Aorta (tissue), 5 donors: Measurements from ENCODE around the gene S100A7. TPM values are rescaled to one million over a fixed set of nuclear protein-coding genes. Genes with fewer than 3 reads are reported as not detected.

Experiments used
- ATAC-seq: fragments of 200-7000 bp; cut with Tn5 transposase; one replicate; pipeline ENCODE4 v1.9.1; 2022; ENCODE audit warnings: moderate library complexity; ENCODE audit not compliant: low FRiP score
- DNase-seq, 2 donors: peaks; one replicate each; pipeline ENCODE4 v3.0.0-alpha.2; 2020
- H3K27ac ChIP-seq, 2 donors: one replicate each; pipeline ENCODE4 v1.5.1; 2013; ENCODE audit warnings: low read length in 2 of 2, mild to moderate bottlenecking in 2 of 2, moderate library complexity in 2 of 2, control low read depth in 1 of 2, inconsistent platforms in 1 of 2, low read depth in 1 of 2
- H3K27me3 ChIP-seq, 2 donors: one replicate each; pipeline ENCODE4 v1.6.1; 2013; ENCODE audit warnings: control low read depth in 1 of 2, low read length in 1 of 2, mild to moderate bottlenecking in 1 of 2, moderate library complexity in 1 of 2; ENCODE audit not compliant: insufficient read depth in 2 of 2, control insufficient read depth in 1 of 2
- H3K36me3 ChIP-seq, 2 donors: one replicate each; pipeline ENCODE4 v1.6.1; 2013; ENCODE audit warnings: control low read depth in 1 of 2, low read length in 1 of 2, mild to moderate bottlenecking in 1 of 2; ENCODE audit not compliant: insufficient read depth in 2 of 2, control insufficient read depth in 1 of 2
- H3K4me1 ChIP-seq, 2 donors: one replicate each; pipeline ENCODE4 v1.6.1; 2013; ENCODE audit warnings: low read length in 2 of 2, control low read depth in 1 of 2, mild to moderate bottlenecking in 1 of 2, moderate library complexity in 1 of 2; ENCODE audit not compliant: insufficient read depth in 2 of 2, control insufficient read depth in 1 of 2
- H3K4me3 ChIP-seq, 2 donors: one replicate each; pipeline ENCODE4 v1.5.1; 2013; ENCODE audit warnings: low read length in 2 of 2, control low read depth in 1 of 2, mild to moderate bottlenecking in 1 of 2
- H3K9me3 ChIP-seq: one replicate; pipeline ENCODE4 v1.6.1; 2013; ENCODE audit warnings: mild to moderate bottlenecking, low read length; ENCODE audit not compliant: control insufficient read depth
- WGBS, 2 donors: extraction: QIAGEN DNeasy Blood & Tissue Kit; methylation state at CpG; one replicate each; pipeline ENCODE4 v1.1.7; 2013; 5-methylcytosine and 5-hydroxymethylcytosine counted together
- intact Hi-C, 2 donors: fragments of 100-400 bp; cut with DNase I; formaldehyde crosslinking; loops; one replicate each; pipeline versions ENCODE4 v1.14.2 to v1.15.0; 2022
- long read RNA-seq, 2 donors: library from polyadenylated mRNA; unstranded; transcript quantifications; one replicate each; pipeline ENCODE4 v2.0.0, GENCODE V29; 2020 to 2021
- polyA plus RNA-seq, 2 donors: library from polyadenylated mRNA; stranded (reverse); fragments of 200-250 nt; gene quantifications; one replicate each; pipeline ENCODE4 v1.2.3, GENCODE V29; 2013
- total RNA-seq, 2 donors: library from RNA; stranded (reverse); fragmentation: NEBNext Ultra II Directional; extraction: Animal tissue kit (Norgen Biotek cat#: 25700); gene quantifications; one replicate each; pipeline ENCODE4 v1.2.1, GENCODE V29; 2021
- donor health status: healthy with polysubstance abuse.
- donor health status: Bipolar disorder and iron deficiency.
- donor health status: DM: no; HTN: no; CAD: no.
- donor health status: DM: no; HTN: no; CAD: no.
- donor health status: DM: yes; HTN: yes; CAD: no.

The S100A7 gene
- not detected for total RNA-seq
- polyA plus RNA-seq, result not detected
- long read RNA-seq, donor 1, result 0 reads
- long read RNA-seq, donor 2, result 0 reads

- Histone ChIP-seq H3K4me3 (no peak within 1 kb of the TSS), H3K27ac (no peak within 1 kb of the TSS), H3K27me3 (no peaks in the 10 kb centered on the region), H3K36me3 (no peaks in the 10 kb centered on the region), H3K9me3 (peaks cover 1% of the 10 kb centered on the region), H3K4me1 (no peaks in the 10 kb centered on the region)
- no peak for DNase-seq
- ATAC-seq, result no peak
- intact Hi-C loops, result loop anchor here in 1 of 2 donors (10.0 kb wide), 1 partner anchor 106 kb away; the partner anchor contains the start of gene S100A9
- WGBS, 2 donors, result 93 to 97% methylated on average over 4 of the region's 4 CpGs
Observed at GRCh38 chr1:153460551-153460950, at the start of gene S100A7. Gene S100A7 (minus strand): TSS chr1:153460651. CDS start chr1:153459013, 1,638 bp downstream.

GRCh38 chr1:153509729-153510354 lies 49.4 kb upstream of the S100A7 start:
- Histone ChIP-seq H3K27me3 (no peaks in the 10 kb centered on the region), H3K36me3 (no peaks in the 10 kb centered on the region), H3K4me3 (no peak overlapping the region), H3K4me1 (peaks cover 0 to 7% of the 10 kb centered on the region in 2 donors), H3K9me3 (no peaks in the 10 kb centered on the region), H3K27ac (no peak overlapping the region)
- DNase-seq (no peak), ATAC-seq (no peak)
- intact Hi-C loops, result loop anchor here (5.0 to 10.0 kb wide), 4 partner anchors 102 to 265 kb away; partner anchors contain the start of genes S100A1 (in 1 of the 2), S100A13 (in 1 of the 2), S100A16 (in 1 of the 2) and SLC27A3 (in 1 of the 2)
- WGBS, 2 donors, result 63 to 66% methylated on average over 4 of the region's 4 CpGs

GRCh38 chr1:153509036-153509435 lies 48.6 kb upstream of the S100A7 start:
- WGBS, 2 donors, result 94 to 96% methylated on average over 3 of the region's 3 CpGs
- Histone ChIP-seq H3K4me1 (peaks cover 0 to 7% of the 10 kb centered on the region in 2 donors), H3K27ac (no peak overlapping the region), H3K9me3 (no peaks in the 10 kb centered on the region), H3K36me3 (no peaks in the 10 kb centered on the region), H3K4me3 (no peak overlapping the region), H3K27me3 (no peaks in the 10 kb centered on the region)
- intact Hi-C loops, result loop anchor here (5.0 kb wide), 2 partner anchors 103 to 118 kb away; partner anchors contain the start of genes S100A1 (in 1 of the 2), S100A13 (in 1 of the 2) and S100A16 (in 1 of the 2)
- no peak for DNase-seq
- ATAC-seq, result no peak

- Histone ChIP-seq H3K4me3 (no peak overlapping the region), H3K9me3 (no peaks in the 10 kb centered on the region), H3K27me3 (no peaks in the 10 kb centered on the region), H3K4me1 (peaks cover 0 to 7% of the 10 kb centered on the region in 2 donors), H3K36me3 (no peaks in the 10 kb centered on the region), H3K27ac (peak overlapping the region; percentile 1 to 6)
- ATAC-seq (no peak), DNase-seq (no peak)
- intact Hi-C loops, result loop anchor here (5.0 kb wide), 2 partner anchors 104 to 119 kb away; partner anchors contain the start of genes S100A1 (in 1 of the 2), S100A13 (in 1 of the 2) and S100A16 (in 1 of the 2)
- 78 to 81% methylated on average over 11 of the region's 11 CpGs for WGBS, 2 donors
Observed at GRCh38 chr1:153507926-153508583, 47.6 kb upstream of the S100A7 start.

- Histone ChIP-seq H3K27ac (peak overlapping the region; percentile 8 to 14), H3K4me1 (peaks cover 0 to 7% of the 10 kb centered on the region in 2 donors), H3K4me3 (no peak overlapping the region), H3K36me3 (no peaks in the 10 kb centered on the region), H3K9me3 (no peaks in the 10 kb centered on the region), H3K27me3 (no peaks in the 10 kb centered on the region)
- DNase-seq (peak; percentile 91 to 94), ATAC-seq (peak; percentile 91)
- 4 to 6% methylated on average over 7 of the region's 7 CpGs for WGBS, 2 donors
- intact Hi-C loops, result loop anchor here (5.0 kb wide), 2 partner anchors 105 to 120 kb away; partner anchors contain the start of genes S100A1 (in 1 of the 2), S100A13 (in 1 of the 2) and S100A16 (in 1 of the 2)
Observed at GRCh38 chr1:153506831-153507413, 46.5 kb upstream of the S100A7 start.

- 34 to 37% methylated on average over 5 of the region's 5 CpGs for whole genome bisulfite sequencing, 2 donors
- Histone ChIP-seq H3K36me3 (no peaks in the 10 kb centered on the region), H3K4me1 (peaks cover 0 to 7% of the 10 kb centered on the region in 2 donors), H3K4me3 (no peak overlapping the region), H3K27me3 (no peaks in the 10 kb centered on the region), H3K9me3 (no peaks in the 10 kb centered on the region), H3K27ac (peak overlapping the region; percentile 8 to 49)
- peak; percentile 4 for ATAC-seq
- intact Hi-C loops, result loop anchor here (5.0 kb wide), 2 partner anchors 106 to 121 kb away; partner anchors contain the start of genes S100A1 (in 1 of the 2), S100A13 (in 1 of the 2) and S100A16 (in 1 of the 2)
- no peak for DNase-seq
Observed at GRCh38 chr1:153506386-153506785, 45.9 kb upstream of the S100A7 start.

GRCh38 chr1:153505576-153505975 lies 45.1 kb upstream of the S100A7 start:
- no peaks in the 10 kb centered on the region for H3K36me3 ChIP-seq
- 78 to 82% methylated on average over 1 of the region's 1 CpG for WGBS, 2 donors
- DNase-seq, result no peak
- intact Hi-C loops, result loop anchor here (5.0 kb wide), 2 partner anchors 107 to 122 kb away; partner anchors contain the start of genes S100A1 (in 1 of the 2), S100A13 (in 1 of the 2) and S100A16 (in 1 of the 2)
- no peak overlapping the region for H3K27ac ChIP-seq
- peaks cover 0 to 7% of the 10 kb centered on the region in 2 donors for H3K4me1 ChIP-seq
- H3K9me3 ChIP-seq, result no peaks in the 10 kb centered on the region
- no peak for ATAC-seq
- H3K27me3 ChIP-seq, result no peaks in the 10 kb centered on the region
- H3K4me3 ChIP-seq, result no peak overlapping the region

- intact Hi-C loops, result no loop called here
- H3K27ac ChIP-seq, result no peak overlapping the region
- WGBS, 2 donors, result 93 to 97% methylated on average over 3 of the region's 3 CpGs
- H3K27me3 ChIP-seq, result no peaks in the 10 kb centered on the region
- no peaks in the 10 kb centered on the region for H3K9me3 ChIP-seq
- no peak overlapping the region for H3K4me3 ChIP-seq
- DNase-seq, result no peak
- peaks cover 0 to 7% of the 10 kb centered on the region in 2 donors for H3K4me1 ChIP-seq
- ATAC-seq, result no peak
- no peaks in the 10 kb centered on the region for H3K36me3 ChIP-seq
Observed at GRCh38 chr1:153503766-153504165, 43.3 kb upstream of the S100A7 start.
